GM18508 (cell line): ENCODE results near the gene ILKAP.

Experiments
- ATAC-seq: cut with Tn5 transposase; IDR thresholded peaks from one replicate; pipeline ENCODE4 v1.9.1; 2021; ENCODE audit warnings: moderate number of reproducible peaks; ENCODE audit not compliant: insufficient read depth, unreplicated experiment

The ILKAP gene, protein sequence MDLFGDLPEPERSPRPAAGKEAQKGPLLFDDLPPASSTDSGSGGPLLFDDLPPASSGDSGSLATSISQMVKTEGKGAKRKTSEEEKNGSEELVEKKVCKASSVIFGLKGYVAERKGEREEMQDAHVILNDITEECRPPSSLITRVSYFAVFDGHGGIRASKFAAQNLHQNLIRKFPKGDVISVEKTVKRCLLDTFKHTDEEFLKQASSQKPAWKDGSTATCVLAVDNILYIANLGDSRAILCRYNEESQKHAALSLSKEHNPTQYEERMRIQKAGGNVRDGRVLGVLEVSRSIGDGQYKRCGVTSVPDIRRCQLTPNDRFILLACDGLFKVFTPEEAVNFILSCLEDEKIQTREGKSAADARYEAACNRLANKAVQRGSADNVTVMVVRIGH

DNA sequence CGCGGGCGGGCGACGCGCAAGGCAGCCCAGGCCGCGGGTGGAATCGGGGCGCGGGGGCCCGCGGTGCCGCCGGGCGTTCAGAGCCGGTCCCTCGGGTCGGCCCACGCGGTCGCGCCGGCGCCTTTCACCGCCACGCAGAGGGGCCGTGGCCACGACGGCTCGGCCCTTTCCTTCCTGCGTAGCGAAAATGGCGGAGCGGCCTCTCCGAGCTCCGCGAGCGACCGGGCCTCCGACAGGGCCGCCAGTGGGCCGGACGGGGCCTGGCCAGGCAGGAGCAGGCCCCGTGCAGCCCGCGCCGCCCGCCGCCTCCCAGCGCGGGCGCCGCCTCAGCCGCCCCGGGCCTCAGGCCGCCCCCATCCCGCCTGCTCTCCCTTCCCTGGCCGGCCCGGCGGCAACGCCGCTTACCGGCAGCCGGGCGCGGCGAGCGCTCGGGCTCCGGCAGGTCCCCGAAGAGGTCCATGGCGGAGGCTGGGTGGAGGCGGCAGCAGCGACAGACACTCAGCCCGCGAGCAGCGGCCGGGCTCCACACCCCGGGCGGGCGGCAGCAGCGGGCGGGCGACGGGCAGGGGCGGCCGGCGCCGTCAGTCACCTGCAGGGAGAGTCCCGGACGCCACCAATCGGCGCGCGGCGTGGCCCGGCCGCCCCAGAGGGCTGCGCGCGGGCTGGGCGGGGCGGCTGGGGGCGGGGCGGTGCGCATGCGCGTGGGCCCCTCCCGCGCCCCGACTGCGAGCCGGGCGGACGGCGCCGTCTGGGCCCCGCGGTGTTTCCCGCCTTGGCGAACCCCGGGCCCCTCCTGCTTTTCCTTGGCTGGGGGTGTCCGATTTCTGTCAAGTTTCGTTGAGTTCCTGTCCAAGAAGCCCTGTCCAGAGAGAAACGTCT, at the start of gene ILKAP:
TSS of gene ILKAP (minus strand) at position 602 of the 879 bp plus-strand sequence. CDS start at position 460, 142 bp downstream.
- ATAC-seq: no peak

DNA sequence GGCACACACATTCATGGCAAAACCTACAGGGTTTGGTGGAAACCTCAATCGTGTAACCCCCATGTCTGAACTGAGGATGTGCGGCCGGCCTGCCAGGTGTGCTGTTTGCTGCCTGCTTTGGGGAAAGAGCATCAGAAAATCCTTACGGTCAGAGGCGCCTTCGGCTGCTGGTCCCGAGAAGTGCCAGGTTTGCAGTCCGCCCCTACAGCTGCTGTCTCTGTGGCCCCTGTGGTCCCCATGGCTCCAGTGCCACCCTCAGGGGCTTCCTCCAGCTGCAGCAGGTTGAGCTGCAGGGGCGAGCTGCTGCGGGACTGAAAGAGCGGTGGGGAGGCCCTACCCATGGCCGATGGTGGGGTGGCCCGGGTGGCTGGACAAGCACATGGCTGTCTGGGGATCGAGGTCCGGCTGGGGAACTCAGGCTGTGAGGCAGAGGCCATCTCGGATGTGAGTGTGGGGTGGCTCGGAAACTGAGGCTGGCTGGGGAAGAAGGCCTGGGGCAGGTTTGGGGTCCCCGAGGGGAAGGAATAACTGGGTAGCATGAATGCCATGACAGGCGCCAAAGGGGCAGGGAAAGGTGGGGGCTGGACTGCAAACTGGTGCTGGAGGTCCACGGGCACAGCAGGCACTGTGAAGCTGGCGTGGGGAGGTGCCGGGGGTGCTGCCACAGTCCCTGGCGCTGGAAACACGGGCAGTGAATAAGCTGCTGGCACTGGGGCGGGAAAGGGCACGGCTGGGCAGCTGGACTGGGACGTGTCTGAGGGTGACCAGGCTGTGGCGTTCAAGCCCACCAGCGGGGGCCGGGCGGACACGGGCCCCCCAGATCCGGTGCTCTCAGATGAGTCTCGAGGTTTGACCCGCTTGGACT, 49.5 kb upstream of the ILKAP start:
- ATAC-seq: no peak

DNA sequence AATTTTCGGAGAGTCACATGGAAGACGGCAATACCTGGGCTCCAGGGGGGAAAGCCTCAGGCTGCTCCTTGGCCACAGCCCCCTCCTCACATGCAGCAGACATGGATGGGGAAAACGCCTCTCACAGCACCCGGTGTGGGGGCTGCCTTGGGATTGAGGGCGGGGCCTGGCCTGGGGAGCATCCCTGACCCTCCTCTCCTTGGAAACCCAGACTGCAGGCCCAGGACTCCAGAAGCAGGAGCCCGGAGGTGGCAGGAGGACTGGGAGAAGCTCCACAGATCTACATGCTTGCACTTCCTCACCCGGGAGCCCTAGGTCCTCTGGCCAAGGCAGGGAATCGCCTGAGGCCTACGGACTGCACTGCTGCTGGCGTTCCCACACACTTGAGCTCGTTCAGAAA, 48.5 kb upstream of the ILKAP start:
- ATAC-seq: no peak

DNA sequence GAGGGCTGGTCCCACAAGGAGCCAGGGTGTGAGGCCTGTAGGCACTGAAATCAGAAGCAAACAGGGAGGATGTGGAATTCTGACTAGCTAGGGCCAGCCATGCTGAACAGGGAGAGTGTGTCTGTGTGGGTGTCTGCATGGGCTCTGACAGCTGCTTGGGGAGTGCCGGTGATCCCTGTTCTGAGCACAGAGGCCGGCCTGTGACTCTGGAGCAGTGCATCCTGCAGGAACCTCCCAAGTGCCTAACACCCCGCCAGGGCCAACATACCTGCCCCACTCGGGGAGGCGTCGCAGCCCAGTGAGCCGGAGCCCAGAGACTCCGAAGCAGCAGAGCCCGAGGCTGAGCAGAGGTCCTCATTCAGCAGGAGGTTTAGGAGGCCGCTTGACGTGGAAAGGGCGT, 47.8 kb upstream of the ILKAP start:
- ATAC-seq: no peak

DNA sequence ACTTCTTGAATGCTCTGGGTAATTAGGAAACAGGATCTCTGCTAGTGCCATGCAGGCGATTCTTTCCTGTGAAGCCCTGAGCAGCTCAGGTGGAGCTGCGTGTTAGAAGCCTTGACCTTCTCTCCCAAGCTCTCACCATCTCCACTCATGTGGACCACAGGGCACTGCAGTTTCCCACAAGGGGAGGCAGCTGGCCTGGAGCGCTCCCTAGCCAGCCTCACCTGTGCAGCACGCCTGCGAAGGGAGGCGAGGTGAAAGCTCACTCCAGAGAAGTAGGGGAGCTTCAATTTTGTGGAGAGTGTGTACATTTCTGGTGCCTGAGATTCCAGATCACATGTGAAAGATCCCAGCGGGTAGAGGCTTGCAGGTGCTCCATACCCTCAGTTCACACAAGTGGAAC, 47.4 kb upstream of the ILKAP start:
- no peak for ATAC-seq

DNA sequence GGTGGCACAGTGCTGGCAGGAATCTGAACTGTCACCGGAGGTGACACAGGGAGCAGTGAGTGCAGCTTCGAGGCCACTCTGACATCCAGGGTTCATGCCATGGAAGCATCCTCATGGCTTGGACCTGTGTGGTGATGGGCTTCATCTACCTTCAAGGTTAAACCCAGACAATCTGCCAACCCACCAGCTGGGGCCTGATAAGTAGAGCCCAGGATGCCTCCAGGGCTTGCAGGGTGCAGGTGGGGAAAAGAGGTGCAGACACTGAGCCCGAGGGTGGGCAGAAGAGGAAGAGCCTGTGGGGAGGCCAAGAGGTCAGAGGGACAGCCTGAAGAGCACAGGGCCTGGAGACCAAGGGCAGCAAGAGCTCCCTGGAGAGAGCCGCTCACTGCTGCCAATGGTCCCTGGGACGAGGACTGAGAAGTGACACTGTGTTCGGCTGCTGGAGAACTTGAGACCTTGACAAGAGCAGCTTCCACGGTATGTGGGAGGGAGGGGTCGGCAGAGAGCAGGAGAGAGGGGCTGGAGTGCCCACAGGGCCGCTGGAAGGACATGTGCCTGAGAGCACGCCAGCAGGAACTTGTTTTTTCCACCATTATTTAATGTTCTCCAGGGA, 44.5 kb upstream of the ILKAP start:
- no peak for ATAC-seq

DNA sequence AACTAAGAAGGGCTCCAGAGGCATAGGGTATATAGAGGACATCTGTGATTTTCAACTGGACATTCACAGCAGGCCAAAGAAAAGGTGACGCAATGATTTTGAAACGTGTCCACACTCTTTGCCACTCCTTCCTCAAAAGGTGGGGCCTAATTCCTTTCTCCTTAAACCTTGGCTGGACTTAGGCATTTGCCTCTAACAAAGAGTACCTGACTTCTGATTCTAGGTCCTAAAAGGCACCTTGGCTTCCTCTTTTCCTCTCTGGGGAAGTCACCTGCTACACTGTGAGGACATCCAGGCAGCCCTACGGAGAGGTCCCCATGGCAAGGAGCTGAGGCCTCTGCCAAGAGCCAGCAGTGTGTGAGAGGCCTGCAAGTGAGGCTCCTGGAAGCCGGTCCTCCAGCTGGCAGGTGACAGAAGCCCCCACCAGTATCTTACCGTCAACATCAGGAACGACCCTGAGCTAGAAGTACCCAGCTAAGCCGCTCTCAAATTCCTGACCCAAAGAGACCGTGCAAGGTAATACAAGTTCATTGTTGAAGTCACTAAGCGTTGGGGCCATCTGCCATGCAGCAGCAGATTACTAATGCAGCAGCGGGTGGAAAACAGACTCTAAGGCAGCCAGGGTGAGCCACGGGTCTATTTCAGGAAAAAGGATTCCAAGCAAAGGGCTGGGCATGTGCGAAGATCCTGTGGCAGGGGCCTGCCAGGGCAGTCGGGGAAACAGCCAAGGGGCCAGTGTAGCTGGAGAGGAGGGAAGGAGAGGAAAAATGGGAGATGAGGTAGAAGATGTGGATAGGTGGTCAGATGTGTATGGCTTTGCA, 43.7 kb upstream of the ILKAP start:
- ATAC-seq: no peak

DNA sequence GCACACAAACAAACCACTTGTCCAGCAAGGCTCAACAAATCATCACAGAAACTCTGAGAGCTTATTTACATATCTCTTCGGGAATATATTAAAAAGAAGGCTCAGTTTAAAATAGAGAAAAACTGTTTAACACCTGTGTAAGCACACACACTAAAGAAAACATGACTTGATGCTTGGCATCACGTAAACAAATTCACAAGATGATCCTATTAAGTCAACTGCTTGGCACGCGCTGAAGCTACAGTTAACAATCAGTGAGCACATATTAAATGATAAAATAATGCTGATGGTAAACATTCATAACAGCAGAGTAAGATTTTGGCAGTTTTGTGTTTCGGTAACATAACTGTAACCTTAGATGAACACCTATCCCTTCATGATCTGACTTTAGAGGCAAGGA, 40.7 kb upstream of the ILKAP start:
- ATAC-seq: no peak

DNA sequence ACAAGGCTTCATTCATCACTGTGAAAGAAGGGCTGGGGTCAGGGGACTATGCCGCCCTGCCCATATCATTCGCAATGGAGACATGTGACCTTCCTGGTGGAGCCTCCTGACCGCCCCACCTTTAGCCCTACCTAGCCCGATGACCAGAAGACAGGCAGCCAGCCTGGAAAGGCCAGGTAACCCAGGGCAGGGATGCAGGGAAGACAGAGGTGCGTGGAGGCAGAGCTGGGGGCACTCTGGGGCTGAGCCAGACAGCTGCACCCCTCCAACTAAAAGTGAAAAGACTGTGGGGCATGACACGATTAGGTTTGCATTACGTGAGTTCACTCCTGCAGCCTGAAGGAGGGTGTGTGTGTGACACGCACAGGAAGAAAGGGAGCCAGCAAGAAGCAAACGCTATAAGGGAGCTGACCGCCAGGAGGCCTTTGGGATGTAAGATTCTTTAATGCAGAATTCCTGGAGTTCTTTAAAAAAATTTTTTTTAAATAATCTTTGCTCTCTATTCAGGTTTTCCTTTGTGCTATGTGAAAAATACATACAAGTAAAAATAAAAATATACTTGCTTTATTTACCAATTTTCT, 40.1 kb upstream of the ILKAP start:
- ATAC-seq: no peak

DNA sequence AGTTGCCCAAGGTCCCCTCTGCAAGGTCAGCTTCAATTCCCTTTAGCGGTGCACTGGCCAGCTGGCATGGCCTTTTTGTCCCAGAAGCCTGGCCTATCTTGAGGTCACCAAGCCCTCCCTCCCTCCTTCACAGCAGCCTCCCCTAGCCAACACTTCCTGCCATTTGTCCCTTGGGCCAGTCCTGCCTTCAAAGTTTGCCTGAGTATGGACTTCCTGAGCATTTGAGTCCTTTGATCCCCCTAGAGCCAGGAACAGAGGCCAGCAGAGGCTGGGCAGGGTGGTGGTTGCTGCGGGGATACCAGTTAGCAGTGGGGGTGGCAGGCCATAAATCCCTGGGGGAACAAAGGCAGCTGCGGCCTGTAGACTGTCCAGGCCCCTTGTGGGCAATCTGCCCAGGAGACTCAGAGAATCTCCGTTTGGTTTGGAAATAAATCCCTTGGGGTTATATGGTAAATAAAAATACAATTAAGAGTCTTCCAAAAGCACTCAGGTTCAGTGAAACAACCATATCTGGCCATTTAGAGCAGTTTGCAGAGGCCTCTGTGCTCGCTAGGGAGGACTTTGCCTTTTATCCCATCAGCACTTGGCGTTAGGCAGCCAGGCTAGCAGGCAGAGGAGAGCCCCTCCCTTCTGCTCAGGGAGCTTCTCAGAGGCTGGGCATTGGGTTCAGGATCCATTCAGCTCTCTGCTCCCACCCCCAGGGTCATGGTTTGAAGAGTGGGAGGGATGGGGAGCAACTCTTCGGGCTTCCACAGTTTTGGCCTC, 39.4 kb upstream of the ILKAP start:
- ATAC-seq: no peak

DNA sequence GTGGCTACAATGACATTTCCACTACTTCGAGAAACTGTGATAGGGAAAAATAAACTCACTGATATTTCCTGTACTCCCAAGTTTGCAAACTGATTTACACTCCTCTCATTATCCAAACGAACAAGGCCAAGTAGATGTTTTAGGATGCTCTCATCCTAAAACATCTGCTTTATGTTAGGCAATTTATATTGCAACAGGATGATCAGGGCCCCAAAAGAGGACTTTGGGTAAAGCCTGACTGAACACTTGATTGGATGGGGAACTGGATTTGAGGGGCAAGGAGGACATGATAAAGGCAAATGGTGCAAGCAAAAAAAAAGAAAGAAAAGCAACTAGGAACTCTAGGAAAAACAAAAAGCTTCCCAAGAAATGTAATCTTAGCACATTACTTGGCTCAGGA, 38.5 kb upstream of the ILKAP start:
- no peak for ATAC-seq

DNA sequence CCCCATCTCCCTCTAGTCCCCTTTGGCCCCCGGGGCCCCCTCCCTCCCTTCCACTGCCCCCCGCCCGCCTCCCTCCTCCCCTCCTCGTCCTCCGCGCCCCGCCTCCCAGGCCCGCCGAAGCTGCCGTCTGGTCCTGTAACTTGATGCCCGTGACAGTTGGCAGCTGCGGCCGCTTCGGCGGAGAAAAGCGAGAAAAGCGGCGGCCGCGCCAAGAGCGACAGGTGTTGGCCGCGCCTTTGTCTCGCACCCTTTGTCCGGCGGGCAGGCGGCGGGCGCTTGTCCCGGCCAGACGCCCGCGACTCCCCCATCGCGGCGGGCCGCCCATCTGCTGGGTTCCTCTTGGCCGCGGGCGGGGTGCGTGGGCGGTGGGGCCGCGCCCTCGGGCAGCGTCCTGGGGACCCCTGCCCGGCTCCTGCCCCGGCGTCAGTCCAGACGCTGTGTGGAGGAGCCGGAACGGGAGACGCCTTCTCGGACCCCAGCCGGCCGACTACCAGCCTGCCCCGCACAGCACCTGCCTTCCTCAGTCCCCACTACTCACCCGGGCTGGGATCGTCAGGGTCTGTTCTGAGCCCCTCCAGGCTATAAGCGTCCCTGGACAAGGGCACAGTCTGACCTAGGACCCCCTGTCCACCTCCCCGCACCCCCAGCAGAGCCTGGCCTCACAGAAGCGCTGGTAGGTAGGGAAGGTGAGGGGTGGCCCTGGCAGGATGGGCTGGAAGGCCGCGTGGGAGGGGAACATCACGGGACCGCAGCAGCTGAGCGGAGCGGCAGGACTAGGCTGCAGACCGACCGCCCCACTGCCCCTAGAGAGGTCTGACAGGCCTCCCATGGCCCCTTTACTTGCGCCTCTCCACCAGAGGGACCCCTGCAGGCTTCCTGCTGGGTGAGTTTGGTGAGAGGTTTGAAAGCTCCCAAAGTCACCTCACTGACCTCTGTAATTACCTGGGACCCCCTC, 37.5 kb upstream of the ILKAP start:
- ATAC-seq: no peak

DNA sequence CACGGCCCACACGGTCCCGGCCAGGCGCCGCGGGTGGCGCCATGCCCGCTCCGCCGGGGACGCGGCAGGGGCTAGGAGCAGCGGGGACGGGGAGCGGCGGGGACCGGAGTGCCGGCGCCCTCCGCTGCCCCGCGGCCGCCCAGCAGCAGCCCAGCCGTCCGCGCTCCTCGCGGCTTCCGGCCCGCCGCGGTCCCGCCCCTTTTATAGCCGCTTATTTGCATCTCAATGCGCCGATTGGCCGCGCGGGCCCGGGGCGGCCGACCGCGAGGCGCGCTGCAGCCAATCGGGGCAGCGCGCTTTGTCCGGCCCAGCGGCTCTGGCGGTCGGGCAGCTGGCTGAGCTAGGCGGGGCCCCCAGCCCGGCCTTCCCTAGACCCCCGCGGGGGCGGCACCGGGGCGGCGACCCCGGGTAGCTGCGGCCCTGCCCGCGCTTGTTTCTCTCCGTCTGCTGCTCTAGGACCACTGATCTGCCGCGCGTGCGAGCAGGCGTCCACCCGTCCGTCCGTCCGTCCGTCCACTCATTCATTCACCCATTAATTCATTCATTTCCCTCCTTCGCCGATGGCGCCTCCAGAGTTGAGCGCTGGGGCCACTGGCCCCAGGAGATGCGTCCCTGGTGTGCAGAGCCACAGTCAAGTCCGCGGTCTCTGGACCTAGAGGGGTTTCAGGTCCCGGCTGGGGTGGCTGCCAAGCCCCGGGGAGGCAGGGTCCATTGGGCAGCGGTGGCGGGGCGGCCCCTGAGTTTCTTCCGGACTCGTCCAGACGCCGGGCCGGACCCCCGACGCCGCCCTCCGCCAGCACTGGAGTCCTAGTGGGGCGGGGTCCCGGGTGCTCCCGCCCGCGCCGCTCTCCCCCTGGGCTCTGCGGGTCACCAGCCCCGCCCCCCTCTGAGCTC, 36.6 kb upstream of the ILKAP start, which contains the start of gene HES6:
TSS of gene HES6 (minus strand) at position 176 of the 894 bp plus-strand sequence. CDS start at position 43, 133 bp downstream.
- no peak for ATAC-seq

DNA sequence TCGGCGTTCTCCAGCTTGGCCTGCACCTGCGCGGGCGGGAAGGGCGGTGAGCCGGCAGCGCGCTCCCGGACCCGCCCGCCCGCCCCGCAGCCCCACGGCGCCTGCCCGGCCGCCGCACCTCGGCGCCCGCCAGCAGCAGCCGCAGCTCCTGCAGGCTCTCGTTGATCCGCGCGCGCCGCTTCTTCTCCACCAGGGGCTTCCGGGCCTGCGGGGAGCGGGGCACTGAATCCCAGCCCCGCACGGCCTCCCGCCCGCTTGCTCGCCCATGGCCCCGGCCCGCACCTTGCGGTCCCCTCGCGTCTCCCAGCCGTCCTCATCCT, 36.0 kb upstream of the ILKAP start:
- no peak for ATAC-seq

DNA sequence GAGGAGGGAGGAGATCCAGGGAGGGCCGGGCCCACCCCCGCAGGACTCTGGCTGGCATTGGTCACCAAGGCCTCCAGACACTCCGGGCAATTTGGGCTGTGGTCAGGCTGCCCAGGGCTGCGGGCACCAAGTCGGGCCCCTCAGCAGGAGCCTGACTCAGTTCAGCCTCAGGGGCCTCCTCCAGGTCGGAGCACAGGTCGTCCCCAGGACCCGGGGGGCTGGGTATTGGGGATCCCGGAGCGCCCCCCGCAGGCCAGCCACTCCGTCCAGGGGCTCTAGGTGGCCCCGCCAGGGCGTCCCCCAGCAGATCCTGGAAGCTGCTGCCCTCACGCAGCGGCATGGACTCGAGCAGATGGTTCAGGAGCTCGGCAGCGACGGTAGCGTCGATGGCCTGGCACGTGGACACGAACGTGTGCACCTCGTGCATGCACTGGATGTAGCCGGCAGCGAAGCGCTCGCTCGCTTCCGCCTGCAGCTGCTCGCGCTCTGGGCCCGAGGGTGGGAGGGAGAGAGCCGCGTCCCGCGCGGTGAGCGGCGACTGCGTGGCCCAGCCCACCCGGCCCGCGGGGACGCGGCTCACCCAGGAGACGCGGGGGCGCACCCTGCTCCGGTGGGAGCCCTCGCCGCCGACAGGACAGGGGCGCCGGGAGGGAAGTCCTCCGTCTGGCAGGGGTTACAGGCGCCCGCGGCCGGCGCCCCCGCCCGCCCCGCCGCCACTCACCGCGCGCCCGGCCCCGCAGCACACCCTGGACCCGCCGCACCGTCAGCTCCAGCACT, 35.5 kb upstream of the ILKAP start:
- no peak for ATAC-seq
